HepG2 (cell line): ENCODE results near the gene TLE2. TPM values are rescaled to one million over a fixed set of nuclear protein-coding genes. Genes with fewer than 3 reads are reported as not detected.

Source experiments
- BCL6 ChIP-seq: IDR thresholded peaks from 2 replicates; pipeline ENCODE4 v1.6.1; 2016; ENCODE audit warnings: missing genetic modification reagents, missing compliant biosample characterization
- CBX1 ChIP-seq: IDR thresholded peaks from one replicate; pipeline ENCODE4 v1.6.1; 2016; ENCODE audit warnings: antibody characterized with exemption, low read depth
- FOXK2 ChIP-seq: fragments of 450-650 bp; IDR thresholded peaks from 2 replicates; pipeline ENCODE4 v1.6.1; 2016
- GATAD2A ChIP-seq: IDR thresholded peaks from 2 replicates; pipeline ENCODE4 v1.6.1; 2016
- KAT7 ChIP-seq: IDR thresholded peaks from 2 replicates; pipeline ENCODE4 v1.6.1; 2018; ENCODE audit warnings: borderline replicate concordance, missing compliant biosample characterization
- NFE2L1 ChIP-seq: sonication (generic); formaldehyde crosslinking; IDR thresholded peaks from 2 replicates; pipeline ENCODE4 v1.4.0; 2020; ENCODE audit warnings: missing genetic modification reagents, mild to moderate bottlenecking, borderline replicate concordance
- NFYB ChIP-seq: sonication (generic); formaldehyde crosslinking; IDR thresholded peaks from 2 replicates; pipeline ENCODE4 v1.4.0; 2020; ENCODE audit warnings: missing genetic modification reagents
- SMARCC2 ChIP-seq: fragments of 450-650 bp; IDR thresholded peaks from 2 replicates; pipeline ENCODE4 v1.6.1; 2017; ENCODE audit warnings: antibody characterized with exemption, mild to moderate bottlenecking
- SRF ChIP-seq: IDR thresholded peaks from 2 replicates; pipeline ENCODE4 v1.6.1; 2011; ENCODE audit warnings: mild to moderate bottlenecking, low read depth, low read length, moderate library complexity
- THYN1 ChIP-seq: sonication (generic); formaldehyde crosslinking; IDR thresholded peaks from 2 replicates; pipeline ENCODE4 v1.8.1; 2023; ENCODE audit warnings: low read depth, mild to moderate bottlenecking, moderate library complexity, missing genetic modification reagents, borderline replicate concordance
- TOPORS ChIP-seq: sonication (generic); formaldehyde crosslinking; IDR thresholded peaks from 2 replicates; pipeline ENCODE4 v1.8.0; 2023; ENCODE audit warnings: mild to moderate bottlenecking, missing genetic modification reagents
- YEATS2 ChIP-seq: sonication (generic); formaldehyde crosslinking; IDR thresholded peaks from 2 replicates; pipeline ENCODE4 v1.4.0; 2020; ENCODE audit warnings: missing genetic modification reagents, borderline replicate concordance
- ZBTB10 ChIP-seq: sonication (generic); formaldehyde crosslinking; IDR thresholded peaks from 2 replicates; pipeline ENCODE4 v1.4.0; 2020; ENCODE audit warnings: missing genetic modification reagents, borderline replicate concordance
- ZFP37 ChIP-seq: sonication (generic); formaldehyde crosslinking; IDR thresholded peaks from 2 replicates; pipeline ENCODE4 v1.4.0; 2020; ENCODE audit warnings: missing genetic modification reagents, borderline replicate concordance
- ZNF501 ChIP-seq: sonication (generic); formaldehyde crosslinking; IDR thresholded peaks from 2 replicates; pipeline ENCODE4 v1.5.1; 2020; ENCODE audit warnings: mild to moderate bottlenecking, moderate library complexity, missing genetic modification reagents
- ZNF530 ChIP-seq: sonication (generic); formaldehyde crosslinking; IDR thresholded peaks from 2 replicates; pipeline ENCODE4 v1.5.0; 2020; ENCODE audit warnings: low read depth, mild to moderate bottlenecking, missing genetic modification reagents
- ZNF563 ChIP-seq: sonication (generic); formaldehyde crosslinking; IDR thresholded peaks from 2 replicates; pipeline ENCODE4 v1.8.0; 2022; ENCODE audit warnings: mild to moderate bottlenecking, moderate library complexity, missing genetic modification reagents
- ZNF607 ChIP-seq: sonication (generic); formaldehyde crosslinking; IDR thresholded peaks from 2 replicates; pipeline ENCODE4 v1.5.1; 2020; ENCODE audit warnings: missing genetic modification reagents, mild to moderate bottlenecking, borderline replicate concordance
- ZNF639 ChIP-seq: conservative IDR thresholded peaks from 2 replicates; pipeline ENCODE4 v1.6.1; 2018; ENCODE audit warnings: missing genetic modification reagents
- ZNF775 ChIP-seq: sonication (generic); formaldehyde crosslinking; IDR thresholded peaks from 2 replicates; pipeline ENCODE4 v1.4.0; 2020; ENCODE audit warnings: missing genetic modification reagents, mild to moderate bottlenecking, moderate library complexity, borderline replicate concordance
- ZNF777 ChIP-seq: sonication (generic); formaldehyde crosslinking; IDR thresholded peaks from 2 replicates; pipeline ENCODE4 v1.4.0; 2020; ENCODE audit warnings: missing genetic modification reagents
- ZNF788 ChIP-seq: sonication (generic); formaldehyde crosslinking; IDR thresholded peaks from 2 replicates; pipeline ENCODE4 v1.5.0; 2020; ENCODE audit warnings: mild to moderate bottlenecking, missing genetic modification reagents, borderline replicate concordance
- ZNF792 ChIP-seq: IDR thresholded peaks from 2 replicates; pipeline ENCODE4 v1.6.1; 2016
- ZSCAN21 ChIP-seq: sonication (generic); formaldehyde crosslinking; IDR thresholded peaks from 2 replicates; pipeline ENCODE4 v1.8.0; 2022; ENCODE audit warnings: mild to moderate bottlenecking, missing genetic modification reagents, moderate library complexity, borderline replicate concordance
- ZXDC ChIP-seq: sonication (generic); formaldehyde crosslinking; IDR thresholded peaks from 2 replicates; pipeline ENCODE4 v1.5.0; 2020; ENCODE audit warnings: mild to moderate bottlenecking, missing genetic modification reagents
- polyA plus RNA-seq, 8 experiments: library from polyadenylated mRNA; depleted of rRNA in 3 of 8; stranded (reverse) in 7 of 8; unstranded in 1 of 8; fragments of >200 nt; fragmentation: Illumina TruSeq in 4 of 8; extraction: Trizol in 4 of 8; gene quantifications; 2 replicates each; pipeline versions ENCODE4 v1.2.1 to v1.2.3, GENCODE V29; 2011 to 2016; ENCODE audit warnings: low read depth in 4 of 8, missing spikeins in 1 of 8, mixed read lengths in 1 of 8; ENCODE audit not compliant: insufficient read depth in 1 of 8
- total RNA-seq, 5 experiments: library from RNA; depleted of rRNA; stranded (reverse); fragments of >200 nt; fragmentation: Illumina TruSeq; extraction: Trizol; gene quantifications; 2 replicates each; pipeline ENCODE4 v1.2.3, GENCODE V29; 2016; ENCODE audit warnings: low read depth in 1 of 5

The TLE2 gene
- total and polyA plus RNA-seq, 2 of the 13 experiments (the other 11 are each of a cell fraction or from before 2014, with no cell fraction given), result 0.07 to 0.81 TPM

GRCh38 chr19:3034656-3035541 lies 5.8 kb upstream of the TLE2 start (continued):
- no peak for TF ChIP-seq ZNF607 (CRISPR knock-in tag)
- TF ChIP-seq KAT7 (CRISPR knock-in tag), result no peak
- no peak for TF ChIP-seq ZNF777 (CRISPR knock-in tag)
- no peak for TF ChIP-seq ZXDC (CRISPR knock-in tag)
- no peak for TF ChIP-seq ZFP37
- no peak for TF ChIP-seq TOPORS
- TF ChIP-seq YEATS2 (CRISPR knock-in tag), result no peak
- TF ChIP-seq ZSCAN21 (CRISPR knock-in tag), result no peak
- TF ChIP-seq FOXK2, result no peak
- no peak for TF ChIP-seq ZNF775 (CRISPR knock-in tag)
- TF ChIP-seq NFYB (CRISPR knock-in tag), result no peak
- TF ChIP-seq SRF, result no peak
- no peak for TF ChIP-seq GATAD2A (CRISPR knock-in tag)
- TF ChIP-seq ZNF788 (CRISPR knock-in tag), result peak; percentile 60; the same call in 1 of the 2 replicates
- TF ChIP-seq SMARCC2, result no peak
- no peak for TF ChIP-seq NFE2L1 (CRISPR knock-in tag)
- TF ChIP-seq ZNF530 (CRISPR knock-in tag), result no peak
- TF ChIP-seq ZNF563 (CRISPR knock-in tag), result no peak
- TF ChIP-seq ZNF501 (CRISPR knock-in tag), result 0 out of 2 replicates have a peak, but pooled peaks have one; percentile 63
- no peak for TF ChIP-seq ZNF639 (CRISPR knock-in tag)
- no peak for TF ChIP-seq THYN1 (CRISPR knock-in tag)
- no peak for TF ChIP-seq CBX1
- TF ChIP-seq BCL6 (CRISPR knock-in tag), result peak; percentile 69
- 0 out of 2 replicates have a peak, but pooled peaks have one; percentile 52 for TF ChIP-seq ZBTB10 (CRISPR knock-in tag)
- TF ChIP-seq ZNF792 (CRISPR knock-in tag), result 0 out of 2 replicates have a peak, but pooled peaks have one; percentile 18
